Fibroblast of lung (primary cell): ENCODE measurements around the gene IL32.

Source experiments
- CTCF ChIP-seq, 2 donors: IDR thresholded peaks in 1 of 2; conservative IDR thresholded peaks in 1 of 2; 1 replicate in 1 of 2; 2 replicates in 1 of 2; pipeline ENCODE4 v1.5.1; 2011 to 2012; ENCODE audit warnings: low read length in 2 of 2, control low read depth in 1 of 2, inconsistent platforms in 1 of 2, low read depth in 1 of 2, mild to moderate bottlenecking in 1 of 2
- EZH2 ChIP-seq: IDR thresholded peaks from 2 replicates; pipeline ENCODE4 v1.5.1; 2012; ENCODE audit warnings: low read length, control low read depth, mild to moderate bottlenecking; ENCODE audit errors: missing control alignments

DNA sequence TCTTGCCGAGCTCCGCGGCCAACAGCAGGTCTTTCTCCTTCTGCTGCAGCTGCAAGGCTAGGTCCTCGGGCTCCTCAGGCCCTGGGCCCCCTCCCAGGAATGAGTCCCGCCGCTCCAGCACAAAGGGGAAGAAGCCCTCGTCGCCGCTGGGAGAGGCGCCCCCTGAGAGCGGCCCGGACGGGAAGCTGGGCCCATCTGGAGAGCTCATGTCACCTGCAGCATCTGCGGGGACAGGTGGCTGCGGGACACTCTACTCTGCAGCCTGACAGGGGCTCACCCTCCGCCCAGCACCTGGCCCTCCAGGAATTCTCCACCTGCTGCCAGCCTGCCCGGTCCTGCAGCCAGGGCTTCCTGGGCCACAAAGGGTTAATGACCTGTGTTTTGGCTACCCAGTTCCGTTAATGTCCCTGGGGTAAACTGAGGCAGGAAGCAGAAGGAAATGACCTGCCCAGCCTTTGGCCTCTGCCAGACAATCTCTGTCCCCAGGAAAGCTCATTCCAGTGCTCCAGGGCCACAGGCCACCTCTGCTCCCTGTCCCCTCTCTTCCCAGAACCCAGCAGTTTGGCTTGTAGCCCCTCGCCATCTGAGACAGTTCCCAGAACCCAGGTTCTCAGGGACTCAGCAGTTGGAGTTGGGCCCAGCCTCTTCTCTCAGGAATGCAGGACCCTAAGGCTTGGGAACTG is 30.0 kb upstream of the IL32 start:
- TF ChIP-seq EZH2 (no peak), CTCF (conservative IDR thresholded peaks at IDR 0.05 in 1 of 2, IDR thresholded peaks at IDR 0.05 in 1 of 2; ENCODE audit: low read depth in 1 of 2, low read length in 2 of 2) (no peak)
